ENCODE data around the gene WDR11. TPM values are rescaled to one million over a fixed set of nuclear protein-coding genes. Genes with fewer than 3 reads are reported as not detected.

WDR11 gene
- total RNA-seq, 1 experiment from 2014 or later = 48.7 TPM

DNA sequence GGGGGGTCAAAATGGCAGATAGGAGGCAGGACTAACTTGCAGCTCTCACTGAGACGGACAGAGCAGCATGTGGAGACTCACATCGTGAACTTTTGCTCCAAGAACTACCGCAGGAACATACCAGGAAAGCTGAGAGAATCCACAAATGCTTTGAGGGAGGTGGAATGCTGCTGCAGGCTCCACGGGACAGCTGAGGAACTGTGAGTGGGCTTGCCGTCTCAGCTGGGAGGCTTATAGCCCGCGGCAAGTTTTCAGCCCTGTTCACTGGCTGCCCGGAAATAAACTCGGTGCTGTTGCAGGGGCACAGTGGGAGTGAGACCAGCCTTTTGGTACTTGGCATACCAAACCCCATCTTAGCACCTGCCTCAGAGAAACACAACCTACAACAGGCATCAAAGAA is 19.1 kb upstream of the WDR11 start:
- no peak overlapping the region for H3K4ac ChIP-seq (ENCODE audit: low read depth, low read length)
- no peaks in the 10 kb centered on the region for H3K9me3 ChIP-seq (ENCODE audit: control insufficient read depth, low read depth, low read length)
- H4K91ac ChIP-seq (ENCODE audit: insufficient read length, low read depth, low read length) = no peak overlapping the region
- no peak overlapping the region for H3K27ac ChIP-seq (ENCODE audit: insufficient read length, low read depth, low read length)
- H4K8ac ChIP-seq (replicated peaks; ENCODE audit: insufficient read length, low read depth, low read length) = no peak overlapping the region
- no peaks in the 10 kb centered on the region for H3K79me1 ChIP-seq (ENCODE audit: insufficient read depth, low read depth, low read length, poor library complexity, severe bottlenecking)
- no CpG with 5 or more reads among the region's 9 CpGs for WGBS (ENCODE audit: extremely low coverage, insufficient read length, low lambda C conversion rate)
- H4K5ac ChIP-seq (ENCODE audit: insufficient read length, low read depth, low read length) = no peak overlapping the region
- H2BK120ac ChIP-seq (ENCODE audit: low read depth, low read length, poor library complexity, severe bottlenecking) = no peak overlapping the region
- H3K79me2 ChIP-seq (ENCODE audit: insufficient read depth, low read length) = no peaks in the 10 kb centered on the region
- Mint-ChIP-seq H3K4me3 (no peak overlapping the region), H3K36me3 (ENCODE audit: insufficient read depth in 1 of 3, low read depth in 3 of 3) (no peaks in the 10 kb centered on the region), H3K27ac (no peak overlapping the region), H3K9me3 (no peaks in the 10 kb centered on the region), H3K4me1 (peaks cover under 1% of the 10 kb centered on the region in 2 experiments), H3K27me3 (ENCODE audit: low read depth) (0 out of 2 replicates have a peak, but pooled peaks cover 1% of the 10 kb centered on the region)
- no peak overlapping the region for H3K23ac ChIP-seq (ENCODE audit: insufficient read length, low read depth, low read length)
- H3K27me3 ChIP-seq (ENCODE audit: insufficient read depth, low read length) = no peaks in the 10 kb centered on the region
- H2BK12ac ChIP-seq (ENCODE audit: insufficient read length, low read depth, low read length) = no peak overlapping the region
- no peak overlapping the region for H2AK5ac ChIP-seq (ENCODE audit: insufficient read length, low read length)
- no peak for DNase-seq
- no peak overlapping the region for H3T11ph ChIP-seq (ENCODE audit: low read length)
- H3K14ac ChIP-seq (ENCODE audit: insufficient read depth, low read length) = no peak overlapping the region
- no peak overlapping the region for H3K18ac ChIP-seq (ENCODE audit: insufficient read length, low read depth, low read length)
- no peak overlapping the region for H2BK15ac ChIP-seq (ENCODE audit: low read depth, low read length)
- TF ChIP-seq, protein P1, sequence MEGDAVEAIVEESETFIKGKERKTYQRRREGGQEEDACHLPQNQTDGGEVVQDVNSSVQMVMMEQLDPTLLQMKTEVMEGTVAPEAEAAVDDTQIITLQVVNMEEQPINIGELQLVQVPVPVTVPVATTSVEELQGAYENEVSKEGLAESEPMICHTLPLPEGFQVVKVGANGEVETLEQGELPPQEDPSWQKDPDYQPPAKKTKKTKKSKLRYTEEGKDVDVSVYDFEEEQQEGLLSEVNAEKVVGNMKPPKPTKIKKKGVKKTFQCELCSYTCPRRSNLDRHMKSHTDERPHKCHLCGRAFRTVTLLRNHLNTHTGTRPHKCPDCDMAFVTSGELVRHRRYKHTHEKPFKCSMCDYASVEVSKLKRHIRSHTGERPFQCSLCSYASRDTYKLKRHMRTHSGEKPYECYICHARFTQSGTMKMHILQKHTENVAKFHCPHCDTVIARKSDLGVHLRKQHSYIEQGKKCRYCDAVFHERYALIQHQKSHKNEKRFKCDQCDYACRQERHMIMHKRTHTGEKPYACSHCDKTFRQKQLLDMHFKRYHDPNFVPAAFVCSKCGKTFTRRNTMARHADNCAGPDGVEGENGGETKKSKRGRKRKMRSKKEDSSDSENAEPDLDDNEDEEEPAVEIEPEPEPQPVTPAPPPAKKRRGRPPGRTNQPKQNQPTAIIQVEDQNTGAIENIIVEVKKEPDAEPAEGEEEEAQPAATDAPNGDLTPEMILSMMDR (conservative IDR thresholded peaks at IDR 0.05) = no peak
- H3K23me2 ChIP-seq (ENCODE audit: insufficient read length, low read depth, low read length, poor library complexity, severe bottlenecking) = no peaks in the 10 kb centered on the region
- no peak overlapping the region for H3K9ac ChIP-seq (ENCODE audit: extremely low read depth, insufficient read length, low read length)
- H2BK20ac ChIP-seq (ENCODE audit: low read depth, low read length, poor library complexity, severe bottlenecking) = no peak overlapping the region
- no peak overlapping the region for H3K56ac ChIP-seq (ENCODE audit: insufficient read length, low read depth, low read length)
- H4K20me1 ChIP-seq (ENCODE audit: control insufficient read depth, insufficient read depth, insufficient read length) = no peaks in the 10 kb centered on the region
- no peak overlapping the region for H3K4me2 ChIP-seq (ENCODE audit: insufficient read depth, insufficient read length, low read length)
- no peaks in the 10 kb centered on the region for H3K4me1 ChIP-seq (ENCODE audit: insufficient read depth, low read length)
- H2BK5ac ChIP-seq (ENCODE audit: insufficient read length, low read length) = no peak overlapping the region
- H2AFZ ChIP-seq (ENCODE audit: low read length) = no peak overlapping the region
